ENCODE results near the gene STK17B.
"Not testable (repeated sequence)": the region's sequence is repeated elsewhere in the genome, so short reads cannot be mapped to it uniquely, and the experiment has no call there.

Gene STK17B

GRCh38 chr2:196105951-196106350, 65.4 kb downstream of the STK17B start:
- DNase-seq, result no peak

GRCh38 chr2:196104066-196104465, 67.3 kb downstream of the STK17B start:
- DNase-seq, result no peak

DNA sequence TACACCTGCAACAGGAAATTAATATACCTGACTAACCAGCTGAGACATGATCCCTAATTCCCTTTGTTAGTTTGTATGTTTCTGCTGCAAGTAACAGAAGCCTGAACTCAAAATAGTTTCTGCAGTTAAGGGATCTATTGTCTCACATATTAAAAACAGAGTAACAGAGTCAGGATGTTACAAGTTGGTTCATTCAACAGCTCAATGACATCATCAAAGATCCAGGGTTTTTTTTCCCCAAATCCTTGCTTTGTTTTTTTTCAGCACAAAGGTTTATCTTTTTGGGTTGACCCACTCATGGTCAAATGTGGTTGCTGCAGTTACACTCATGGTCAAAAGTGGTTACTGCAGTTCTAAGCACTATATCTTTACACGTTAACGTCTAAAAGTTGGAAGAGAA, 67.8 kb downstream of the STK17B start:
- no peak for DNase-seq

DNA sequence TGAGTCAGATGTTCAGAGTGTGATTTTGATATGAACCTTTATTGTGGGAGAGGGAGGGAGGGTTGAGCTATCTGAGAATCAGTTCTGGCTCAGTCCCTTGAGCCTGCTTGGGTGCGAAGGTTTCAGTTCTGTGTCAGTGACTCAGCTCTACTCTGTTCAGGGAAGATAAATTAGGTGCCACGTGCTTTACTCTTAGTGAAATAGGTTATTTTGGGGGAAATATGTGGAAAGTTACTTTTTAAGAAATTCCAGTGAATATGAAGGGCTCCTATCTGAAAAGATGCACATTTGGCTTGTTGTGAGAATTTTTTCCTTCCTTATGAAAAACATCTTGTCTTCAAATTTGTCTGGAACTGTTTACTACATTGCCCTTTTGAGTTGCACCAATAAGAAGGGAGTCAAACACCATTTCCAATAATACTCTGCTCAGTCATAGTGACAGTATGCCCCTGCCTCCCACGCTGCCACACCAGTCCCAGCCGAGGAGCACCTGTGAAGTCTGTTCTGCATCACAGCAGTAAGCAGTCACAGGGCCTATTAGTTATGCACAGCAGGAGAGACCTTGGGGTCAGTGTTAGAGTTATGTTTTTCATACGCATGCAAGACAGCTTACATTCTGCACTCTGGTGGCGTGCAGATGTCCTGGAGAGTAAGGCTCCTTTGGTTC, 69.9 kb downstream of the STK17B start:
- no peak for DNase-seq

DNA sequence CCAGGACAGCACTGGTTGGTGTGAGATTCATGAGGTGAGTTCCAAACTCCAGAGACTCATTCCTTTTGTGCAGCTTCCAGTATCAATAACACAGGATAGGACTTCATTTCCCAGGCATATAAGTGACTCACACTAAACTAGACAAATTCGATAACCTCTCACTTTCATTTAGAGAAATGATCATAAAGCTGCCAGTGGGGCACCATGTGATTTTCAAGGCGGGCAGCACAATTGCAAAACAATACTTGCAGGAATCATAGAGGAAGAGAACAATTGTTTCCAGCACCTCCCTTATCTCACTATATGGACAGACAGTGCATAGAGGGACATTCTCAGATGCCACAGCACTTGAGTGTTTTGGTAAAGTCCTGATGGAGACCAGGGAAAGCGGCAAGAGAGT, 71.5 kb downstream of the STK17B start:
- DNase-seq, result no peak

DNA sequence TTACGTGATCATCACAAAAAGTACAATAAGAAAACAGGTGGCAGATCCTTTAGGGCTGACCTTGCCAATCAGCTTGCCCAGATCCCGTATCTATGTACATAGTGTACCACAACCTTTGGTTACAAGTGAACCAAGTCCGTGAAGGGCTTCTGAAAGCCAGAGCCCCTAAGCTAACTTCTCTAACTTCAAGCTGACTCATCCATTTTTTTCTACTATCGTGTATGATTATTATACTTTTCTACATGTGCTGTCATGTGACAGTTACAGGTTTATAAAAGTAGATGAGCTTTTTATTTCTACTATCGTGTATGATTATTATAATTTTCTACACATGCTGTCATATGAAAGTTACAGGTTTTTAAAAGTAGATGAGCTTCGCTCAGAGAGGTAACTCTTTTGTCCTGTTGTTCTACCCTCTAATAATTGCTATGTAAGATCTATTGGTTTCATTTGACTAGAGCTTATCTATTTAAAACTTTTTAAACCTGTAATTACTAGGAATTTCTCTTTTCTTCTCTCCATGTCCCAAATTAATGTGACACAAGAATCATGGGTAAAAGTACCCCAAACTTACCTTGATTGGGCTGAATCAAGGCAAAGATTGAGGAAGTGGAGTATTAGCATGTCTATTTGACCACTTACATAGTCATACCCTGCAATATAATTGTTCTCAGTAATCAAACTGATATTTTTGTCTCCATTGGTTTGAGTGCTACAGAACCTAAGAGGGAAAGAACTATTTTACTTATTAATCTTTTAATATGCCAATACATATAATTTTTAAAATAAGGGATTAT, 73.3 kb downstream of the STK17B start:
- no peak for DNase-seq

DNA sequence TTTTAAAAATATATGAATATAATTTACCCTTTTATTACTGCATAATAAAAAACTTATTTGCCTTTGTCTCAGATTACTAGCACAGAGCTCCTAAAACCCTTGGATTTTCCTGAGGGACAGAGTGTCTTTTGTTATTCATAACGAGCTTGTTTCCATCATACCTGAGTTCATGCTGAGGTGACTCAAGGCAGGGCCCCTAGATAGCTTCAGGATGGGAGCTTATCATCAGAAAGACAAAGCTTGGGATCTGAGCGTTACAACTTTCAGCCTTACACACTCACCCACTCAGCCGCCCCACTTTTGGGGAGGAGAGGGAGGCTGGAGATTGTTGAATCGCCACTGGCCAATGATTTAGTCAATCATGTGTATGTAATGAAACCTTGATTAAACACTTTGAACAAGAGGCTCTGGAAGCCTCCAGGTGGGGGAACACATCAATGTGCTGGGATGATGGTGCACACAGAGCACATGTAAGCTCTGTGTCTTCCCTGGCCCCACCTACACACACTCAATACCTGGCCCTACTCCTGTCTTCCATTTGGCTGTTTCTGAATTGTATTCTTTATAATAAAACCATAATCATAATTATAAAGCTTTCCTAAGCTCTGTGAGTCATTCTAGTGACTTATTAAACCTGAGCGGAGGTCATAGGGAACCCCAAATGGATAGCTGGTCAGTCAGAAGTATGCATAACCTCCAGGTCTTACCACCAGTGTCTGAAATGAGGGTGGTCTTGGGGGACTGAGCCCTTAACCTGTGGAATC, 74.2 kb downstream of the STK17B start:
- no peak for DNase-seq

DNA sequence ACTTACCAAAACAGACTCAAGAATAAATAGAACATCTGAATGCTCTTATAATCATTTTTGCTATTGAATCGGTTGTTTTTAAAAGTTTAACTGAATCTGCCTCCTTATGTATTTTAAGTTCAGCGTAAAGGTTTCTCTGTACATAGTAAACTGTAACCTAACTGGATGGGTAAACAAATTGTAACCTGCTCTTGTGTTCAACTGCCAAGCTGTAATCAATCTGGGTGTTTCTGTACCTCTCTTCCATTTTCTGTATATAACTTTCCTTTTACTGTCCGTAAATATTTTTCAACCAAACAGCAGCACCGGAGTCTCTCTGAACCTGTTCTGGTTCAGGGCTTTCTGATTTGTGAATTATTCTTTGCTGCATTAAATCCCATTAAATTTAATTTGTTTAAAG, 75.1 kb downstream of the STK17B start:
- no peak for DNase-seq

GRCh38 chr2:196089448-196089847, 81.9 kb downstream of the STK17B start:
- not testable (repeated sequence) for DNase-seq

- no peak for DNase-seq
Measured at GRCh38 chr2:196088203-196088602, 83.2 kb downstream of the STK17B start.

DNA sequence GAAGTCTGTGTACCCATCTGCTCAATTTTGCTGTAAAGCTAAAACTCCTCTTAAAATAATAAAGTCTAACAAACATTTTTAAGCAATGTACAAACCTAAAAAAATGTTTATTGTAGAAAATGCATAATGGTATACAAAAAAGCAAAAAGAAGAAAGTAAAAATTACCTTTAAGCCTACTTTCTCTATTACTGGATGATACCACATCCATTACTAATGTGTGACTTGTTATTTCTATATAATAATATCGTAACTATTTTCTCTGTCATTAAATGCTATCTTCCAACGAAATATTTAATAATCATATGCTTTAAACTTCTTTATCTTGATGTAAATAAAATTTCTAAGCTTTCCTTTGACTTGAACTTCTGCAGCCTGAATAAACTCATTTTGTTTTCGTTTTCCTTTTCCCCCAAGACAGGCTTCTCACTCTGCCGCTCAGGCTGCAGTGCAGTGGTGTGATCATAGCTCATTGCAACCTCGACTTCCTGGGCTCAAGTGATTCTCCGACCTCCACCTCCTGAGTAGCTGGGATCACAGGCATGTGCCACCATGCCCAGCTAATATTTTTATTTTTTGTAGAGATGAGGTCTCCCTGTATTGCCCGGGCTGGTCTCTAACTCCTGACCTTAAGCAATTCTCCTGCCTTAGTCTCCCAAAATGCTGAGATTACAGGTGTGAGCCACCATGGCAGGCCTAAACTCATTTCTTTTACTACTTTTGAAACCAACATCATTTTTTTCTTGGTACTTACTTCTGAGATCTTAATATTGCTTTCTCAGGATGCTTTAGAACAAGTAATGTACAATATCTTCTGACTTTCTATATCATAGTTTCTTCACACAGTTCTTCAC, 84.6 kb downstream of the STK17B start:
- DNase-seq, result no peak

GRCh38 chr2:196083601-196084000, 87.8 kb downstream of the STK17B start:
- no peak for DNase-seq
